Measurements from ENCODE around the gene USP54. TPM values are rescaled to one million over a fixed set of nuclear protein-coding genes. Genes with fewer than 3 reads are reported as not detected.

USP54 gene
- total RNA-seq, 2 experiments from 2014 or later: 15.2 to 16.4 TPM

DNA sequence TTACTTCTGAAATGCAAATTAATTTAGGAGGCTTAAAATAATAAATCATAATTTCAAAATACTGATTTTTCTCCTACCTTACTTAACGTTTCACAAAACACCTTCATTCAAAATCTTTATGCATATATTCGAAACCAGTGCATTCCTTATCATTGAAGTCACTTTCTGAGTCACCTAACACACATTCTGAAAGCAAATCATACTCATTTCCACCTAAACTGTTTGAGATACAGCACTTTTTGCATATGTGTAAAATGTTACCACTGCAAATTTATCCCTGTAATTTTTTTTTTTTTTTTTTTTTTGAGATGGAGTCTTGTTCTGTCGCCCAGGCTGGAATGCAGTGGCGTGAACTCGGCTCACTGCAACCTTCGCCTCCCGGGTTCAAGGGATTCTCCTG lies 111.0 kb downstream of the USP54 start:
- H2AFZ ChIP-seq (ENCODE audit: low read length): no peak overlapping the region
- H3K9me2 ChIP-seq (ENCODE audit: insufficient read depth, low read length): no peaks in the 10 kb centered on the region
- intact Hi-C loops (cut with micrococcal nuclease; ENCODE audit: unreplicated experiment): no loop called here
- H4K20me1 ChIP-seq (ENCODE audit: insufficient read depth, low read length): no peaks in the 10 kb centered on the region
- no peak overlapping the region for H3K4me2 ChIP-seq (ENCODE audit: low read length)
- TF ChIP-seq, protein P1, sequence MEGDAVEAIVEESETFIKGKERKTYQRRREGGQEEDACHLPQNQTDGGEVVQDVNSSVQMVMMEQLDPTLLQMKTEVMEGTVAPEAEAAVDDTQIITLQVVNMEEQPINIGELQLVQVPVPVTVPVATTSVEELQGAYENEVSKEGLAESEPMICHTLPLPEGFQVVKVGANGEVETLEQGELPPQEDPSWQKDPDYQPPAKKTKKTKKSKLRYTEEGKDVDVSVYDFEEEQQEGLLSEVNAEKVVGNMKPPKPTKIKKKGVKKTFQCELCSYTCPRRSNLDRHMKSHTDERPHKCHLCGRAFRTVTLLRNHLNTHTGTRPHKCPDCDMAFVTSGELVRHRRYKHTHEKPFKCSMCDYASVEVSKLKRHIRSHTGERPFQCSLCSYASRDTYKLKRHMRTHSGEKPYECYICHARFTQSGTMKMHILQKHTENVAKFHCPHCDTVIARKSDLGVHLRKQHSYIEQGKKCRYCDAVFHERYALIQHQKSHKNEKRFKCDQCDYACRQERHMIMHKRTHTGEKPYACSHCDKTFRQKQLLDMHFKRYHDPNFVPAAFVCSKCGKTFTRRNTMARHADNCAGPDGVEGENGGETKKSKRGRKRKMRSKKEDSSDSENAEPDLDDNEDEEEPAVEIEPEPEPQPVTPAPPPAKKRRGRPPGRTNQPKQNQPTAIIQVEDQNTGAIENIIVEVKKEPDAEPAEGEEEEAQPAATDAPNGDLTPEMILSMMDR (conservative IDR thresholded peaks at IDR 0.05; ENCODE audit: low read length): no peak
- TF ChIP-seq EZH2phosphoT487 (IDR thresholded peaks at IDR 0.05; ENCODE audit: borderline replicate concordance, low read depth, low read length): no peak
- no peaks in the 10 kb centered on the region for H3K4me1 ChIP-seq (ENCODE audit: insufficient read depth, low read length, poor library complexity, severe bottlenecking)
- H3K36me3 ChIP-seq (ENCODE audit: insufficient read depth, low read length): peaks cover 70% of the 10 kb centered on the region
- peaks cover 38% of the 10 kb centered on the region; the same call in 1 of the 2 replicates for H3K79me2 ChIP-seq (ENCODE audit: insufficient read depth, low read depth, low read length)
- BruUV-seq (replicated peaks): no TSS peak
- no peak overlapping the region for H3K27ac ChIP-seq (ENCODE audit: low read depth, low read length, poor library complexity, severe bottlenecking)
- no peak overlapping the region for H3K4me3 ChIP-seq (ENCODE audit: low read depth, low read length, poor library complexity, severe bottlenecking)
- CTCF ChIA-PET (ENCODE audit: unreplicated experiment): no interaction called here
- no peak for DNase-seq (ENCODE audit: low spot score)
- POLR2A ChIA-PET: interaction anchor here (0.7 kb wide), 1 partner anchor 257 kb away, joined by 5 read pairs; no protein-coding TSS in a partner anchor
- no peaks in the 10 kb centered on the region for H3K9me3 ChIP-seq (ENCODE audit: low read length)

DNA sequence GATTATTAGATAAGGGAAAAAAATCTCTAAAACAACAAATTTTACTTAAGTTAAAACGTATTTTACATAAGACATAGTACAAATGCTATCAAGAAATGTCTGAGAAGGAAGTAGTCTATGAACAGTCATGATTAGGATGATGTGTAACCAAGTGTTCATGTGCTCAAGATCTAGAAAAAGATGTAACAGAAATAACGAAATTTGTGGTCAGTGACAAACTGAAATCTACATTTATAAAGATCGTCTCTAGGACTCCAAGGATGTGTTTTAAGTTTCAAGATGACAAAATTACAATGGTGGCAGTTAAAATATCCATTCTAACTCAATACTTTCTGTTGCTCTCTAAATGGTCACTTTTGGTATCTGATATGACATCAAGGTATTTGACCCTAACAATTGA lies 112.5 kb downstream of the USP54 start:
- no peak for DNase-seq (ENCODE audit: low spot score)
- no peak overlapping the region for H3K27ac ChIP-seq (ENCODE audit: low read depth, low read length, poor library complexity, severe bottlenecking)
- no peak overlapping the region for H2AFZ ChIP-seq (ENCODE audit: low read length)
- H3K9me2 ChIP-seq (ENCODE audit: insufficient read depth, low read length): no peaks in the 10 kb centered on the region
- TF ChIP-seq, protein P1 (conservative IDR thresholded peaks at IDR 0.05; ENCODE audit: low read length): no peak
- TF ChIP-seq EZH2phosphoT487 (IDR thresholded peaks at IDR 0.05; ENCODE audit: borderline replicate concordance, low read depth, low read length): no peak
- H3K4me1 ChIP-seq (ENCODE audit: insufficient read depth, low read length, poor library complexity, severe bottlenecking): no peaks in the 10 kb centered on the region
- no peaks in the 10 kb centered on the region for H3K9me3 ChIP-seq (ENCODE audit: low read length)
- BruUV-seq (replicated peaks): no TSS peak
- no peak overlapping the region for H3K4me3 ChIP-seq (ENCODE audit: low read depth, low read length, poor library complexity, severe bottlenecking)
- intact Hi-C loops (cut with micrococcal nuclease; ENCODE audit: unreplicated experiment): no loop called here
- H4K20me1 ChIP-seq (ENCODE audit: insufficient read depth, low read length): no peaks in the 10 kb centered on the region
- no peak overlapping the region for H3K4me2 ChIP-seq (ENCODE audit: low read length)
- peaks cover 80% of the 10 kb centered on the region for H3K36me3 ChIP-seq (ENCODE audit: insufficient read depth, low read length)
- ChIA-PET CTCF (ENCODE audit: unreplicated experiment) (no interaction called here), POLR2A (no interaction called here)
- H3K79me2 ChIP-seq (ENCODE audit: insufficient read depth, low read depth, low read length): peaks cover 31% of the 10 kb centered on the region; the same call in 1 of the 2 replicates

DNA sequence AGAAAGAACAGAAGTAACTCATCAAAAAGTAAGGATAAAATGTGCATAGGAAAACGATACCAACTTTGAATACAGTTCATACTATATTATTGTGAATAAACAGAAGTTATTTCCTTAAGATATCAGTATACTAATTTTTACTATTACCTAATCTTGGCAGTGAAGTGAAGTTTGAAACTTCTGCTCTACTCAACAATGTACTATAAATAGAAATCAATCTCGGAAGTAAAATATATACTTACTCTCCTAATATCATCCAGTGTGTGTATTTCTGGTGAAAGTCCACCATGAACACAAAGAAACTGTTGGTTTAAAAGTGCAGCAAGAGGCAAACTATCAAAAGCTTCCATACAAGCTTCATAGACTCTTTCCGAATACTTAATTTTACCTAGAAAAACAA lies 119.9 kb downstream of the USP54 start:
- H3K4me2 ChIP-seq (ENCODE audit: low read length): no peak overlapping the region
- peaks cover 94% of the 10 kb centered on the region for H3K36me3 ChIP-seq (ENCODE audit: insufficient read depth, low read length)
- no peak overlapping the region for H2AFZ ChIP-seq (ENCODE audit: low read length)
- no peak for DNase-seq (ENCODE audit: low spot score)
- POLR2A ChIA-PET: interaction anchor here (0.5 to 1.2 kb wide), 4 partner anchors 15 to 602 kb away, joined by 3 to 5 read pairs (median 3); no protein-coding TSS in a partner anchor
- CTCF ChIA-PET (ENCODE audit: unreplicated experiment): interaction anchor here (0.6 kb wide), 1 partner anchor 48 kb away, joined by 3 read pairs; no protein-coding TSS in a partner anchor
- BruUV-seq (replicated peaks): no TSS peak
- intact Hi-C loops (cut with micrococcal nuclease; ENCODE audit: unreplicated experiment): no loop called here
- H3K9me2 ChIP-seq (ENCODE audit: insufficient read depth, low read length): no peaks in the 10 kb centered on the region
- no peak overlapping the region for H3K4me3 ChIP-seq (ENCODE audit: low read depth, low read length, poor library complexity, severe bottlenecking)
- H3K4me1 ChIP-seq (ENCODE audit: insufficient read depth, low read length, poor library complexity, severe bottlenecking): no peaks in the 10 kb centered on the region
- no peak overlapping the region for H3K27ac ChIP-seq (ENCODE audit: low read depth, low read length, poor library complexity, severe bottlenecking)
- no peaks in the 10 kb centered on the region for H3K9me3 ChIP-seq (ENCODE audit: low read length)
- TF ChIP-seq EZH2phosphoT487 (IDR thresholded peaks at IDR 0.05; ENCODE audit: borderline replicate concordance, low read depth, low read length): no peak
- TF ChIP-seq, protein P1 (conservative IDR thresholded peaks at IDR 0.05; ENCODE audit: low read length): no peak
- H3K79me2 ChIP-seq (ENCODE audit: insufficient read depth, low read depth, low read length): no peaks in the 10 kb centered on the region
- no peaks in the 10 kb centered on the region for H4K20me1 ChIP-seq (ENCODE audit: insufficient read depth, low read length)
